Activated B cell treated with CpG ODN at 0.5 μM for 24 hours (primary cell): Measurements from ENCODE around the gene RMDN2. TPM values are rescaled to one million over a fixed set of nuclear protein-coding genes. Genes with fewer than 3 reads are reported as not detected.

Experiments used
- ATAC-seq: fragments of 200-7000 bp; cut with Tn5 transposase; one replicate; pipeline ENCODE4 v1.10.0; 2021; ENCODE audit warnings: low read depth, mild to moderate bottlenecking, moderate library complexity
- CTCF ChIA-PET: fragments of 350-600 bp; sonication (Branson Sonifier 250); formaldehyde crosslinking; loops from one replicate; lab custom pipeline; 2021; ENCODE audit warnings: antibody characterized with exemption; lab: Charles Lee
- POLR2A ChIA-PET: fragments of 350-600 bp; sonication (Branson Sonifier 250); formaldehyde crosslinking; loops from one replicate; lab custom pipeline; 2021; ENCODE audit warnings: antibody characterized with exemption; lab: Charles Lee
- DNase-seq: peaks from one replicate; pipeline ENCODE4 v3.0.0; 2022
- H3K27ac Mint-ChIP-seq: one replicate; pipeline ENCODE4 v1.8.0; 2020; ENCODE audit warnings: mixed read lengths
- H3K27me3 Mint-ChIP-seq: one replicate; pipeline ENCODE4 v1.8.0; 2021; ENCODE audit warnings: mixed read lengths
- H3K36me3 Mint-ChIP-seq: one replicate; pipeline ENCODE4 v1.8.0; 2021; ENCODE audit warnings: low read depth, mixed read lengths
- H3K4me1 Mint-ChIP-seq: one replicate; pipeline ENCODE4 v1.8.0; 2021; ENCODE audit warnings: mixed read lengths
- H3K4me3 Mint-ChIP-seq: one replicate; pipeline ENCODE4 v1.8.0; 2020; ENCODE audit warnings: mild to moderate bottlenecking, mixed read lengths
- H3K9me3 Mint-ChIP-seq: one replicate; pipeline ENCODE4 v1.8.0; 2020; ENCODE audit warnings: mixed read lengths
- CTCF ChIP-seq: fragments of 200-600 bp; IDR thresholded peaks from one replicate; pipeline ENCODE4 v1.8.0; 2022; ENCODE audit warnings: antibody characterized with exemption, mild to moderate bottlenecking
- intact Hi-C: fragments of 100-400 bp; cut with micrococcal nuclease; formaldehyde crosslinking; loops from one replicate; pipeline ENCODE4 v1.15.1; 2024
- total RNA-seq: library from RNA; stranded (reverse); gene quantifications from 2 replicates; pipeline ENCODE4 v1.2.3, GENCODE V29; 2022

The RMDN2 gene
- total RNA-seq, 1 donor from 2014 or later = 7.0 TPM

GRCh38 chr2:38037757-38038621 is 112.9 kb downstream of the RMDN2 start:
- no peaks in the 10 kb centered on the region for H3K9me3 Mint-ChIP-seq
- peak; percentile 88 for ATAC-seq
- CTCF ChIA-PET = interaction anchor here (1.3 kb wide), 1 partner anchor 39 kb away, joined by 5 read pairs; the partner anchor contains the start of gene CYP1B1

DNA sequence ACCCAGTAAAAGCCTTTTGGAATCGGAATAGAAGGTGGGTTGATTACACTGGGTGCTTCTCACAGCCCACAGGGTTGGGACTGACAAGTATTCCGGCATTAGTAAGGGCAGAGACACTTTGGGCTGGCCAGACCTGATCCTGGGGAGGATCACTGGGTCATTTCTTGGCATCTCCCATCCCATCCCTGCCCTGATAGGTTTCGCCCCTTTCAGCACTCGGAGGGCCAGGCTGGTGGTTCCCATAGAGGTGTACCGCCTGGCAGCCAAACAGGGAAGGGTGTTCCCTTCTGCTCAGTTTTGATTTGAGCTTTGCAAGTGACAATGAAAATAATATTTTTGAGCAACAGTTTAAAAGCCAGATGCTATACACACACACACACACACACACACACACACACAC is 113.6 kb downstream of the RMDN2 start:
- Mint-ChIP-seq H3K4me1 (peaks cover 15% of the 10 kb centered on the region), H3K36me3 (no peaks in the 10 kb centered on the region), H3K9me3 (no peaks in the 10 kb centered on the region), H3K27ac (no peak overlapping the region), H3K4me3 (peak overlapping the region; percentile 78), H3K27me3 (peaks cover 30% of the 10 kb centered on the region)
- intact Hi-C loops = loop anchor here (1.0 to 5.0 kb wide), 4 partner anchors 39 to 642 kb away; partner anchors contain the start of gene CYP1B1
- DNase-seq (no peak), ATAC-seq (no peak)
- ChIA-PET CTCF (interaction anchor here (1.3 kb wide), 1 partner anchor 38 kb away, joined by 5 read pairs; the partner anchor contains the start of gene CYP1B1), POLR2A (interaction anchor here (1.2 to 1.5 kb wide), 2 partner anchors 38 to 337 kb away, joined by 3 to 5 read pairs; partner anchors contain the start of gene CYP1B1)
- no peak for TF ChIP-seq CTCF

More at GRCh38 chr2:38037757-38038621, 112.9 kb downstream of the RMDN2 start:
- DNase-seq = peak; percentile 19
- Mint-ChIP-seq H3K36me3 (no peaks in the 10 kb centered on the region), H3K4me1 (peaks cover 15% of the 10 kb centered on the region), H3K27ac (peak overlapping the region; percentile 78), H3K27me3 (peaks cover 30% of the 10 kb centered on the region), H3K4me3 (peak overlapping the region; percentile 78)
- no peak for TF ChIP-seq CTCF
- intact Hi-C loops = loop anchor here (1.0 to 5.0 kb wide), 4 partner anchors 39 to 642 kb away; partner anchors contain the start of gene CYP1B1
- POLR2A ChIA-PET = interaction anchor here (0.7 to 1.5 kb wide), 3 partner anchors 39 to 338 kb away, joined by 3 to 5 read pairs (median 3); partner anchors contain the start of genes CYP1B1 and RMDN2

DNA sequence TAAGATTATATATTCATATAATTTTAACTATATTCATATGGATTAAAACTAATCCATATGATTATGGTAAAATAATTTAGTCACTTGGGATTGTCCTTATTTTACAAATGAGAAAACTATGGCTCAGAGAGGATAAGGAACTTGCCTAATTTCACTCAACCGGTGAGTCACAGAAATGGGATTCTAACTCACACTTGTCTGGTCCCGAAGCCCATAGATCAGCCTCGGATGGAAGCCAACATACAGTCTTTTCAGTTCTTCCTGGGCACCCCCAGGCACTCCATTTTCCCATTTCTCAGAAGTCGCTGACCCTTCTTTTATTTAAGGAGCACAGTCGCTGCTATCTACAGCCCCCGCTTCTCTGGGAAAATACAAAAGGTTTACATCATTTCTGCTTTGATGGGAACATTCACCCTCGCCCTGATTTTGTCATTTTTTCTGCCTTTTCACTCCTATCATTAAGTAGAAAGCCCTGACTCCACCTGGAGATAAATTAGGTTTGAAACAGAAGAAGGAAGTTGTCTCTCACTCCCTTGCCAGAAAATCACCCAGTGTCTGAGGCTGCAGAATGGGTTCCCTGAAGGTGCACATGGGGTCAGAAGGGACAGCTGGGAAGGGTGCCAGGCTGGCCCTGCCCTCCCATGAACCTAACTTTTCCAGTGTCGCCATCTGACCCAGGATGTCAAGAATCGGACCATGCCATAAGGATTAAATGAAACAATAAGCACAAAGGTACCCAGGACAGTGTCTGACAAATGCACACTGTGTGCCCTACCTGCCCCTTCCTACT is 114.2 kb downstream of the RMDN2 start:
- peaks cover 15% of the 10 kb centered on the region for H3K4me1 Mint-ChIP-seq
- no peaks in the 10 kb centered on the region for H3K36me3 Mint-ChIP-seq
- DNase-seq = no peak
- ChIA-PET CTCF (no interaction called here), POLR2A (no interaction called here)
- no peaks in the 10 kb centered on the region for H3K9me3 Mint-ChIP-seq
- intact Hi-C loops = loop anchor here (2.0 to 5.0 kb wide), 3 partner anchors 38 to 147 kb away; partner anchors contain the start of gene CYP1B1
- no peak overlapping the region for H3K27ac Mint-ChIP-seq
- no peak for ATAC-seq
- H3K27me3 Mint-ChIP-seq = peaks cover 32% of the 10 kb centered on the region
- no peak overlapping the region for H3K4me3 Mint-ChIP-seq
- TF ChIP-seq CTCF = no peak

DNA sequence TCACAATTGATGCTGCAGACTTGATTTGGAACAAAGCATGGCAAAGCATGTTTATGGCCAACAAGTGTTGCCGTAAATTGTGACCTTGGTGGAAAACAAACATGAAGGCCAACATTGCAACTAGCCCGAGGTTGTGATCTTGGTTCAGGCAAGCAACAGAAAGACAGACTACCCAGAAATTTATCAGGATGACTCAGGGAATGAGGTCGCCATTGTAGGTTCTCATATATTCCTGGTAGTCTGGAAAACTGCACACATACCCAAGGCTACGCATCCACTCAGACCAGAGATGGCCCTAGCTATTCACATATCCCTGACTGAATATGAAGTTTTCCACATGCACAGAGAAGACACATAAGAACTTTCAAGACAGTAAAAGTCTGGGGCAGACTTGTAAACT is 120.7 kb downstream of the RMDN2 start:
- Mint-ChIP-seq H3K27me3 (peaks cover 16% of the 10 kb centered on the region), H3K27ac (no peak overlapping the region)

More for the DNA sequence above, 120.7 kb downstream of the RMDN2 start:
- DNase-seq = no peak
- Mint-ChIP-seq H3K4me1 (no peaks in the 10 kb centered on the region), H3K4me3 (no peak overlapping the region), H3K9me3 (no peaks in the 10 kb centered on the region), H3K36me3 (no peaks in the 10 kb centered on the region)
- ChIA-PET POLR2A (no interaction called here), CTCF (interaction anchor here (1.0 kb wide), 1 partner anchor 33 kb away, joined by 3 read pairs; no protein-coding TSS in a partner anchor)
- ATAC-seq = no peak
- TF ChIP-seq CTCF = no peak
- intact Hi-C loops = no loop called here
